Right lobe of liver (tissue), 6 donors: ENCODE results near the gene CDK17. TPM values are rescaled to one million over a fixed set of nuclear protein-coding genes. Genes with fewer than 3 reads are reported as not detected.

Experiments
- ATAC-seq, 4 donors: fragments of 200-7000 bp; cut with Tn5 transposase; one replicate each; pipeline ENCODE4 v1.9.1; 2020; ENCODE audit warnings: mild to moderate bottlenecking in 4 of 4, moderate library complexity in 4 of 4
- DNase-seq, 3 donors: peaks; one replicate each; pipeline ENCODE4 v3.0.0-alpha.2; 2020
- H3K27ac ChIP-seq, 3 donors: fragments of 200-600 bp; one replicate each; pipeline ENCODE4 v1.8.0; 2022
- H3K27me3 ChIP-seq, 2 donors: fragments of 200-600 bp; one replicate each; pipeline ENCODE4 v1.8.0; 2022
- H3K36me3 ChIP-seq, 4 donors: fragments of 200-600 bp; sonication (generic) in 1 of 4; one replicate each; pipeline versions ENCODE4 v1.5.1 to v1.8.0; 2017 to 2022; ENCODE audit warnings: control low read depth in 1 of 4
- H3K4me1 ChIP-seq, 4 donors: fragments of 200-600 bp; sonication (generic) in 1 of 4; one replicate each; pipeline versions ENCODE4 v1.5.1 to v1.8.0; 2017 to 2022; ENCODE audit warnings: control low read depth in 1 of 4
- H3K4me3 ChIP-seq, 3 donors: fragments of 200-600 bp; one replicate each; pipeline ENCODE4 v1.8.0; 2022
- H3K9me3 ChIP-seq, 4 donors: fragments of 200-600 bp; sonication (generic) in 1 of 4; one replicate each; pipeline versions ENCODE4 v1.5.1 to v1.8.0; 2017 to 2022; ENCODE audit warnings: control low read depth in 1 of 4
- CTCF ChIP-seq, 4 donors: fragments of 200-600 bp in 3 of 4; fragments of 450-650 bp in 1 of 4; IDR thresholded peaks; one replicate each; pipeline versions ENCODE4 v1.5.1 to v1.8.0; 2016 to 2022; ENCODE audit warnings: antibody characterized with exemption in 4 of 4, mild to moderate bottlenecking in 2 of 4
- POLR2A ChIP-seq: fragments of 450-650 bp; IDR thresholded peaks from one replicate; pipeline ENCODE4 v1.6.1; 2017; ENCODE audit warnings: antibody characterized with exemption, mild to moderate bottlenecking
- WGBS: methylation state at CpG from one replicate; pipeline ENCODE4 v1.1.6; 2018; ENCODE audit warnings: low coverage, low lambda C conversion rate; ENCODE audit not compliant: insufficient coverage; ENCODE audit errors: missing lambda C conversion rate; 5-methylcytosine and 5-hydroxymethylcytosine counted together
- intact Hi-C, 2 donors: fragments of 100-400 bp; cut with DNase I; formaldehyde crosslinking; loops; one replicate each; pipeline versions ENCODE4 v1.11.2 to v1.14.1; 2022
- total RNA-seq, 6 experiments: library from RNA; depleted of rRNA in 2 of 6; stranded (reverse); fragments of >200 nt in 2 of 6; fragmentation: NEBNext Ultra II Directional in 3 of 6; extraction: Animal tissue kit (Norgen Biotek cat#: 25700) in 3 of 6; gene quantifications; one replicate each; pipeline versions ENCODE4 v1.1.0 to v1.2.4, GENCODE V29; 2016 to 2023
- donor health status: DM: no; HTN: yes; CAD: no.
- donor health status: DM: no; HTN: no; CAD: no.
- donor health status: DM: no; HTN: no; CAD: no.
- donor health status: DM: no; HTN: yes; CAD: no.
- donor health status: DM: no; HTN: yes; CAD: no.

The CDK17 gene
- total RNA-seq, 6 experiments from 2014 or later, result 8.9 to 16.1 (median 13.7) TPM

- no peaks in the 10 kb centered on the region for H3K9me3 ChIP-seq
- no peaks in the 10 kb centered on the region for H3K27me3 ChIP-seq
- H3K36me3 ChIP-seq, result no peaks in the 10 kb centered on the region
- DNase-seq (no peak), ATAC-seq (no peak)
- no peak overlapping the region for H3K4me3 ChIP-seq
- no peak for TF ChIP-seq POLR2A
- no peak for TF ChIP-seq CTCF (IDR thresholded peaks at IDR 0.05)
- H3K27ac ChIP-seq, result peak overlapping the region in 2 of 3 donors; percentile 20 to 31
- H3K4me1 ChIP-seq, result peaks cover 0 to 14% (median 0%) of the 10 kb centered on the region in 4 donors
- 75% methylated on average over 12 of the region's 22 CpGs for WGBS
- intact Hi-C loops, result loop anchor here in 1 of 2 donors (10.0 kb wide), 1 partner anchor 160 kb away; no protein-coding TSS in a partner anchor
These were observed 165.4 kb downstream of the CDK17 start for GRCh38 chr12:96234591-96235483.

- Histone ChIP-seq H3K27ac (peak overlapping the region; percentile 16 to 31 (median 31)), H3K36me3 (no peaks in the 10 kb centered on the region), H3K4me3 (no peak overlapping the region), H3K9me3 (no peaks in the 10 kb centered on the region), H3K27me3 (no peaks in the 10 kb centered on the region), H3K4me1 (peaks cover 0 to 14% (median 0%) of the 10 kb centered on the region in 4 donors)
- WGBS, result 45% methylated on average over 2 of the region's 15 CpGs
- TF ChIP-seq POLR2A, result no peak
- no peak for TF ChIP-seq CTCF (IDR thresholded peaks at IDR 0.05)
- intact Hi-C loops, result loop anchor here in 1 of 2 donors (10.0 kb wide), 1 partner anchor 161 kb away; no protein-coding TSS in a partner anchor
- peak; percentile 87 to 93 (median 91) for DNase-seq
- peak; percentile 88 to 96 (median 90) for ATAC-seq
These were observed 166.2 kb downstream of the CDK17 start for GRCh38 chr12:96233939-96234461.

- 65% methylated on average over 6 of the region's 7 CpGs for WGBS
- intact Hi-C loops, result loop anchor here in 1 of 2 donors (10.0 kb wide), 1 partner anchor 162 kb away; no protein-coding TSS in a partner anchor
- no peak for ATAC-seq
- Histone ChIP-seq H3K4me1 (peaks cover 0 to 9% (median 0%) of the 10 kb centered on the region in 4 donors), H3K4me3 (no peak overlapping the region), H3K27me3 (no peaks in the 10 kb centered on the region), H3K9me3 (no peaks in the 10 kb centered on the region), H3K36me3 (no peaks in the 10 kb centered on the region), H3K27ac (no peak overlapping the region)
- TF ChIP-seq CTCF (IDR thresholded peaks at IDR 0.05) (no peak), POLR2A (no peak)
- no peak for DNase-seq
These were observed 167.1 kb downstream of the CDK17 start for GRCh38 chr12:96233168-96233567.

GRCh38 chr12:96230646-96231045 lies 169.6 kb downstream of the CDK17 start:
- no peaks in the 10 kb centered on the region for H3K9me3 ChIP-seq
- H3K4me1 ChIP-seq, result peaks cover 0 to 14% (median 3%) of the 10 kb centered on the region in 4 donors
- no peaks in the 10 kb centered on the region for H3K27me3 ChIP-seq
- ATAC-seq (no peak), DNase-seq (no peak)
- intact Hi-C loops, result loop anchor here in 1 of 2 donors (10.0 kb wide), 1 partner anchor 164 kb away; no protein-coding TSS in a partner anchor
- no peak overlapping the region for H3K4me3 ChIP-seq
- H3K27ac ChIP-seq, result no peak overlapping the region
- TF ChIP-seq POLR2A, result no peak
- TF ChIP-seq CTCF (IDR thresholded peaks at IDR 0.05), result no peak
- no peaks in the 10 kb centered on the region for H3K36me3 ChIP-seq
- 81% methylated on average over 8 of the region's 13 CpGs for WGBS
